Ovary (tissue), 3 donors: ENCODE measurements around the gene SLC17A1.

Experiments used
- EP300 ChIP-seq: sonication (generic); formaldehyde crosslinking; IDR thresholded peaks from one replicate; pipeline ENCODE4 v1.6.1; 2017; ENCODE audit warnings: antibody characterized with exemption
- POLR2A ChIP-seq: fragments of 450-650 bp; IDR thresholded peaks from one replicate; pipeline ENCODE4 v1.6.1; 2017; ENCODE audit warnings: antibody characterized with exemption, mild to moderate bottlenecking, moderate library complexity
- TF ChIP-seq, protein P1 (sequence below), 3 donors: fragments of 450-650 bp in 2 of 3; fragments of 200-600 bp in 1 of 3; IDR thresholded peaks; one replicate each; pipeline versions ENCODE4 v1.5.1 to v1.8.0; 2016 to 2022; ENCODE audit warnings: antibody characterized with exemption in 3 of 3, mild to moderate bottlenecking in 1 of 3
- donor health status: DM: no; HTN: no; CAD: no.

DNA sequence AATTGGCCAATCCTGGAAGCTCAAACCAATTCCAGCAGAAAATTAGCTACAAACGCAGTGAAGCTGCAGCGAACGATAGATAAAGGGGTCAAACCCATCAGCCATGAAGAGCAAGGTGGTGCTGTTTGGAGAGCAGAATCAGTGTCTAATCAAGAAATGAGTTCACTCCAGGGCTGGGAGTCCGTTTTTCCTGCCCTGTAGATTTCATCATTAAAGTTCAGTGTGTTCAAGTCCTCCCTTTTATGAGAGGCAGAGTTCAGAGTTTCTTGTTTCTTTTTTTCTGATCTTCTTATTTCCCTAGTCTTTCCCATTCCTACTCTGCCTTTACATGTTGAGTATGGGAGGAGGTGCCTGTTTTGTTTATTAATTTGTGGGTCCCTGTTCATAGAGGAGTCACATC is 30.4 kb downstream of the SLC17A1 start:
- TF ChIP-seq, protein P1, sequence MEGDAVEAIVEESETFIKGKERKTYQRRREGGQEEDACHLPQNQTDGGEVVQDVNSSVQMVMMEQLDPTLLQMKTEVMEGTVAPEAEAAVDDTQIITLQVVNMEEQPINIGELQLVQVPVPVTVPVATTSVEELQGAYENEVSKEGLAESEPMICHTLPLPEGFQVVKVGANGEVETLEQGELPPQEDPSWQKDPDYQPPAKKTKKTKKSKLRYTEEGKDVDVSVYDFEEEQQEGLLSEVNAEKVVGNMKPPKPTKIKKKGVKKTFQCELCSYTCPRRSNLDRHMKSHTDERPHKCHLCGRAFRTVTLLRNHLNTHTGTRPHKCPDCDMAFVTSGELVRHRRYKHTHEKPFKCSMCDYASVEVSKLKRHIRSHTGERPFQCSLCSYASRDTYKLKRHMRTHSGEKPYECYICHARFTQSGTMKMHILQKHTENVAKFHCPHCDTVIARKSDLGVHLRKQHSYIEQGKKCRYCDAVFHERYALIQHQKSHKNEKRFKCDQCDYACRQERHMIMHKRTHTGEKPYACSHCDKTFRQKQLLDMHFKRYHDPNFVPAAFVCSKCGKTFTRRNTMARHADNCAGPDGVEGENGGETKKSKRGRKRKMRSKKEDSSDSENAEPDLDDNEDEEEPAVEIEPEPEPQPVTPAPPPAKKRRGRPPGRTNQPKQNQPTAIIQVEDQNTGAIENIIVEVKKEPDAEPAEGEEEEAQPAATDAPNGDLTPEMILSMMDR (IDR thresholded peaks at IDR 0.05) = no peak
- TF ChIP-seq POLR2A (no peak), EP300 (no peak)
